ENCODE measurements around the gene CCDC150. TPM values are rescaled to one million over a fixed set of nuclear protein-coding genes. Genes with fewer than 3 reads are reported as not detected.
"Not testable (repeated sequence)": the region's sequence is repeated elsewhere in the genome, so short reads cannot be mapped to it uniquely, and the experiment has no call there.

The CCDC150 gene
- polyA plus RNA-seq, 2 donors: 1.5 to 2.6 TPM

- no peak overlapping the region for H3K27ac ChIP-seq (ENCODE audit: low read depth in 2 of 2, low read length in 1 of 2)
- no peaks in the 10 kb centered on the region for H3K9me3 ChIP-seq (ENCODE audit: control insufficient read depth in 2 of 2, insufficient read depth in 1 of 2, low read depth in 1 of 2, low read length in 1 of 2)
- no peaks in the 10 kb centered on the region for H3K4me1 ChIP-seq (ENCODE audit: control insufficient read depth in 2 of 2, insufficient read depth in 2 of 2, low read length in 1 of 2)
- H3K36me3 ChIP-seq (ENCODE audit: control insufficient read depth in 2 of 2, insufficient read depth in 2 of 2, low read length in 1 of 2): no peaks in the 10 kb centered on the region
- H3K27me3 ChIP-seq (ENCODE audit: control insufficient read depth in 1 of 2, insufficient read depth in 2 of 2, low read length in 2 of 2): no peaks in the 10 kb centered on the region
- no peak overlapping the region for H3K4me3 ChIP-seq (ENCODE audit: low read depth in 1 of 2, low read length in 2 of 2)
Observed at GRCh38 chr2:196598846-196599245, 40.7 kb upstream of the CCDC150 start.

- Histone ChIP-seq H3K27me3 (ENCODE audit: control insufficient read depth in 1 of 2, insufficient read depth in 2 of 2, low read length in 2 of 2) (no peaks in the 10 kb centered on the region), H3K36me3 (ENCODE audit: control insufficient read depth in 2 of 2, insufficient read depth in 2 of 2, low read length in 1 of 2) (no peaks in the 10 kb centered on the region), H3K9me3 (ENCODE audit: control insufficient read depth in 2 of 2, insufficient read depth in 1 of 2, low read depth in 1 of 2, low read length in 1 of 2) (no peaks in the 10 kb centered on the region), H3K27ac (ENCODE audit: low read depth in 2 of 2, low read length in 1 of 2) (no peak overlapping the region), H3K4me1 (ENCODE audit: control insufficient read depth in 2 of 2, insufficient read depth in 2 of 2, low read length in 1 of 2) (no peaks in the 10 kb centered on the region), H3K4me3 (ENCODE audit: low read depth in 1 of 2, low read length in 2 of 2) (no peak overlapping the region)
- 66% methylated on average over 13 of the region's 13 CpGs for WGBS, 2 donors
Observed at GRCh38 chr2:196601430-196602306, 37.8 kb upstream of the CCDC150 start.

- WGBS, 2 donors: 77 to 89% methylated on average over 2 of the region's 2 CpGs
- Histone ChIP-seq H3K9me3 (ENCODE audit: control insufficient read depth in 2 of 2, insufficient read depth in 1 of 2, low read depth in 1 of 2, low read length in 1 of 2) (no peaks in the 10 kb centered on the region), H3K27me3 (ENCODE audit: control insufficient read depth in 1 of 2, insufficient read depth in 2 of 2, low read length in 2 of 2) (no peaks in the 10 kb centered on the region), H3K4me3 (ENCODE audit: low read depth in 1 of 2, low read length in 2 of 2) (no peak overlapping the region), H3K36me3 (ENCODE audit: control insufficient read depth in 2 of 2, insufficient read depth in 2 of 2, low read length in 1 of 2) (no peaks in the 10 kb centered on the region), H3K27ac (ENCODE audit: low read depth in 2 of 2, low read length in 1 of 2) (no peak overlapping the region), H3K4me1 (ENCODE audit: control insufficient read depth in 2 of 2, insufficient read depth in 2 of 2, low read length in 1 of 2) (no peaks in the 10 kb centered on the region)
Observed at GRCh38 chr2:196604196-196604595, 35.3 kb upstream of the CCDC150 start.

GRCh38 chr2:196606516-196606915 lies 33.0 kb upstream of the CCDC150 start:
- Histone ChIP-seq H3K9me3 (ENCODE audit: control insufficient read depth in 2 of 2, insufficient read depth in 1 of 2, low read depth in 1 of 2, low read length in 1 of 2) (no peaks in the 10 kb centered on the region), H3K4me3 (ENCODE audit: low read depth in 1 of 2, low read length in 2 of 2) (no peak overlapping the region), H3K27ac (ENCODE audit: low read depth in 2 of 2, low read length in 1 of 2) (no peak overlapping the region), H3K4me1 (ENCODE audit: control insufficient read depth in 2 of 2, insufficient read depth in 2 of 2, low read length in 1 of 2) (no peaks in the 10 kb centered on the region), H3K27me3 (ENCODE audit: control insufficient read depth in 1 of 2, insufficient read depth in 2 of 2, low read length in 2 of 2) (no peaks in the 10 kb centered on the region), H3K36me3 (ENCODE audit: control insufficient read depth in 2 of 2, insufficient read depth in 2 of 2, low read length in 1 of 2) (no peaks in the 10 kb centered on the region)
- 72 to 76% methylated on average over 3 of the region's 3 CpGs for WGBS, 2 donors

GRCh38 chr2:196607073-196607472 lies 32.4 kb upstream of the CCDC150 start:
- WGBS, 2 donors: 26 to 29% methylated on average over 3 of the region's 3 CpGs
- Histone ChIP-seq H3K27me3 (ENCODE audit: control insufficient read depth in 1 of 2, insufficient read depth in 2 of 2, low read length in 2 of 2) (no peaks in the 10 kb centered on the region), H3K4me3 (ENCODE audit: low read depth in 1 of 2, low read length in 2 of 2) (no peak overlapping the region), H3K4me1 (ENCODE audit: control insufficient read depth in 2 of 2, insufficient read depth in 2 of 2, low read length in 1 of 2) (no peaks in the 10 kb centered on the region), H3K9me3 (ENCODE audit: control insufficient read depth in 2 of 2, insufficient read depth in 1 of 2, low read depth in 1 of 2, low read length in 1 of 2) (no peaks in the 10 kb centered on the region), H3K27ac (ENCODE audit: low read depth in 2 of 2, low read length in 1 of 2) (no peak overlapping the region), H3K36me3 (ENCODE audit: control insufficient read depth in 2 of 2, insufficient read depth in 2 of 2, low read length in 1 of 2) (no peaks in the 10 kb centered on the region)

GRCh38 chr2:196607896-196608295 lies 31.6 kb upstream of the CCDC150 start:
- H3K27ac ChIP-seq (ENCODE audit: low read depth in 2 of 2, low read length in 1 of 2); H3K4me3 ChIP-seq (ENCODE audit: low read depth in 1 of 2, low read length in 2 of 2); H3K27me3 ChIP-seq (ENCODE audit: control insufficient read depth in 1 of 2, insufficient read depth in 2 of 2, low read length in 2 of 2); H3K9me3 ChIP-seq (ENCODE audit: control insufficient read depth in 2 of 2, insufficient read depth in 1 of 2, low read depth in 1 of 2, low read length in 1 of 2); H3K4me1 ChIP-seq (ENCODE audit: control insufficient read depth in 2 of 2, insufficient read depth in 2 of 2, low read length in 1 of 2); H3K36me3 ChIP-seq (ENCODE audit: control insufficient read depth in 2 of 2, insufficient read depth in 2 of 2, low read length in 1 of 2): not testable (repeated sequence)
- 87 to 89% methylated on average over 5 of the region's 5 CpGs for WGBS, 2 donors

- Histone ChIP-seq H3K27ac (ENCODE audit: low read depth in 2 of 2, low read length in 1 of 2) (no peak overlapping the region), H3K4me3 (ENCODE audit: low read depth in 1 of 2, low read length in 2 of 2) (no peak overlapping the region), H3K9me3 (ENCODE audit: control insufficient read depth in 2 of 2, insufficient read depth in 1 of 2, low read depth in 1 of 2, low read length in 1 of 2) (no peaks in the 10 kb centered on the region), H3K36me3 (ENCODE audit: control insufficient read depth in 2 of 2, insufficient read depth in 2 of 2, low read length in 1 of 2) (no peaks in the 10 kb centered on the region), H3K27me3 (ENCODE audit: control insufficient read depth in 1 of 2, insufficient read depth in 2 of 2, low read length in 2 of 2) (no peaks in the 10 kb centered on the region), H3K4me1 (ENCODE audit: control insufficient read depth in 2 of 2, insufficient read depth in 2 of 2, low read length in 1 of 2) (no peaks in the 10 kb centered on the region)
- WGBS, 2 donors: 91% methylated on average over 2 of the region's 2 CpGs
Observed at GRCh38 chr2:196609806-196610205, 29.7 kb upstream of the CCDC150 start.

- H3K4me1 ChIP-seq (ENCODE audit: control insufficient read depth in 2 of 2, insufficient read depth in 2 of 2, low read length in 1 of 2): no peaks in the 10 kb centered on the region
- no peak overlapping the region for H3K27ac ChIP-seq (ENCODE audit: low read depth in 2 of 2, low read length in 1 of 2)
- no peaks in the 10 kb centered on the region for H3K27me3 ChIP-seq (ENCODE audit: control insufficient read depth in 1 of 2, insufficient read depth in 2 of 2, low read length in 2 of 2)
- H3K36me3 ChIP-seq (ENCODE audit: control insufficient read depth in 2 of 2, insufficient read depth in 2 of 2, low read length in 1 of 2): no peaks in the 10 kb centered on the region
- H3K9me3 ChIP-seq (ENCODE audit: control insufficient read depth in 2 of 2, insufficient read depth in 1 of 2, low read depth in 1 of 2, low read length in 1 of 2): no peaks in the 10 kb centered on the region
- H3K4me3 ChIP-seq (ENCODE audit: low read depth in 1 of 2, low read length in 2 of 2): no peak overlapping the region
- WGBS, 2 donors: 59 to 66% methylated on average over 3 of the region's 3 CpGs
Observed at GRCh38 chr2:196610796-196611195, 28.7 kb upstream of the CCDC150 start.

- WGBS, 2 donors: 90 to 91% methylated on average over 2 of the region's 2 CpGs
- Histone ChIP-seq H3K36me3 (ENCODE audit: control insufficient read depth in 2 of 2, insufficient read depth in 2 of 2, low read length in 1 of 2) (no peaks in the 10 kb centered on the region), H3K4me1 (ENCODE audit: control insufficient read depth in 2 of 2, insufficient read depth in 2 of 2, low read length in 1 of 2) (no peaks in the 10 kb centered on the region), H3K27ac (ENCODE audit: low read depth in 2 of 2, low read length in 1 of 2) (no peak overlapping the region), H3K27me3 (ENCODE audit: control insufficient read depth in 1 of 2, insufficient read depth in 2 of 2, low read length in 2 of 2) (no peaks in the 10 kb centered on the region), H3K4me3 (ENCODE audit: low read depth in 1 of 2, low read length in 2 of 2) (no peak overlapping the region), H3K9me3 (ENCODE audit: control insufficient read depth in 2 of 2, insufficient read depth in 1 of 2, low read depth in 1 of 2, low read length in 1 of 2) (no peaks in the 10 kb centered on the region)
Observed at GRCh38 chr2:196613302-196613701, 26.2 kb upstream of the CCDC150 start.

GRCh38 chr2:196617430-196617829 lies 22.1 kb upstream of the CCDC150 start:
- Histone ChIP-seq H3K27me3 (ENCODE audit: control insufficient read depth in 1 of 2, insufficient read depth in 2 of 2, low read length in 2 of 2) (no peaks in the 10 kb centered on the region), H3K4me3 (ENCODE audit: low read depth in 1 of 2, low read length in 2 of 2) (no peak overlapping the region), H3K9me3 (ENCODE audit: control insufficient read depth in 2 of 2, insufficient read depth in 1 of 2, low read depth in 1 of 2, low read length in 1 of 2) (no peaks in the 10 kb centered on the region), H3K36me3 (ENCODE audit: control insufficient read depth in 2 of 2, insufficient read depth in 2 of 2, low read length in 1 of 2) (no peaks in the 10 kb centered on the region), H3K27ac (ENCODE audit: low read depth in 2 of 2, low read length in 1 of 2) (no peak overlapping the region), H3K4me1 (ENCODE audit: control insufficient read depth in 2 of 2, insufficient read depth in 2 of 2, low read length in 1 of 2) (no peaks in the 10 kb centered on the region)
- 73 to 82% methylated on average over 3 of the region's 3 CpGs for WGBS, 2 donors
